GM19025 (cell line): ENCODE results near the gene BLOC1S4.

ENCODE experiments used
- ATAC-seq: cut with Tn5 transposase; IDR thresholded peaks from one replicate; pipeline ENCODE4 v1.9.1; 2021; ENCODE audit warnings: mild to moderate bottlenecking, low read depth, moderate library complexity; ENCODE audit not compliant: unreplicated experiment

The BLOC1S4 gene

DNA sequence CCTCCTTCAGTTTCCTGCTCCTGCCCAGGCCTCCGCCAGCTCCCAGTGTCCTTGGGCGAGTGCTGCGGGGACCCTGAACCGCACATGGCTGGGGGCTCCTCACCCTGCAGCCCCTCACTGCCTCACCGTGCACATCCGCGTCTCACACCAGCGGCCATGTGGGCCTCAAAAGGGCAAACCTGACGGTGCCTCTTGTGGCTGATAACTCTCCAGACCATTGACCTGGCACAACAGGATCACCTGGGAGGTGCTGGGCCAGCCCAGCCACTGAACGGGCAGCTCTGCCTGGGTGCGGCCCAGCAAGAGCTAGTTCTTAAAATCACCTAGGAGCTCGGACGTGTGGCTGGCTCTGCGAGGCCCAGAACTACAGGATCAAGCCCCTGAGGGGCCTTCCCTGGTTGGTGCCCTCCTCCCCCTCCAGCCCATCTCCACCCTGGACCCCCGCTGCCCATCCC lies 26.4 kb upstream of the BLOC1S4 start:
- no peak for ATAC-seq

- no peak for ATAC-seq
These were observed 23.6 kb upstream of the BLOC1S4 start for GRCh38 chr4:6692379-6692778.

DNA sequence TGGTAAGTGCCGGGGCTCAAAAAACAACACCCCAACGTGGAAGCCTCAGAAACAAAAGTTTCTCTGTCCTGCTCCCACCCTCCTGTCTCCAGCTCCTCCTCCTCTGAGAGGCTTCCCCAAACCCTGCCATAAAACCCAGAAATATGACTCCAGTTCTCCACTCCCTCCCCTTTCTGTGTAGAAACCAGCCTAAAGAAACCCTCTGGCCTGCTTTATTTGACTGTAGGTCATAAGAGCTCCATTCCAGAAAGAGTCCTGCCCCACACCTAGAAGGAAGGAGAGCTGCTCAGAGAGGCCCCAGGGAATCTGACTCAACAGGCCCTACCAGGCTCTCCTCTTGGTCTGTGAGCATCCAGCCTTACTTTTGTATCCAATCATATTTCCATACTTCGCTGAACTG lies 23.2 kb upstream of the BLOC1S4 start:
- ATAC-seq = no peak

GRCh38 chr4:6693231-6694176 lies 22.5 kb upstream of the BLOC1S4 start, which contains the start of gene S100P:
Gene S100P, plus strand, starts transcription at chr4:6693878. Its CDS starts 55 bp downstream, at chr4:6693933.
- no peak for ATAC-seq

DNA sequence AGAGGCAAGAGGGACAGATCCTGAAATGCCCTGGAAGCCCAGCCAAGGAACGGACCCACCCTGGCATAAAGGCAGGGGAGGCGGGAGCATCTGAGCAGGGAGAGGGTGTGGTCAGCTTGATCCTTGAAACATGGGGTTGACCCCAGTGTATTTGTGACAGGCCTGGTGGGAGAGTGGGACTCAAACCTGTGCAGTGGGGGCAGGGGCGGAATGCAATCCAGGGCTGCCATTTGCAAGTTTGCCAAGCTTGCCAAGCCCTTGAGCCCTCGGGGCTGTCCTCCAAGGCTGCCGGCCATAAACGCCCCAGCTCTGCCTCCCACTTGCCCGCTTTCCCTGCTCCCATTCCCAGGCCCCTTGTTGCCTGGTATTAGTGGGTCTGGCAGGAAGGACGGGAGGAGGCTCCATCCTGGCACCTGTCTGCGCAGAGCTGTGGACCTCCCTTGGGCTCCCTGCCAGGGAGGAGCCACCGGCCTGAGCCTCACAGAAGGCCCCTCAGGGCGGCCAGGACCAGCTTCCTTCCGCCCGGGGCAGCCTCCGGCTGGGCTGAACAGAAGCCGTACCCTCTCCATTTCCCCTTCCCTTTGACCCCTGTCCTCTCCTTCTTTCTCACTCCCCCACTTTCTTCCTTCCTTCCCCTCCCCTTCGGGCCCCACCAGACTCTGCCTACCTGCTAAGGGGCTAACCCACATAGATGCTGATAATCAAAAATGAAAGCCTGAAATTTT lies 21.6 kb upstream of the BLOC1S4 start:
- ATAC-seq = no peak

DNA sequence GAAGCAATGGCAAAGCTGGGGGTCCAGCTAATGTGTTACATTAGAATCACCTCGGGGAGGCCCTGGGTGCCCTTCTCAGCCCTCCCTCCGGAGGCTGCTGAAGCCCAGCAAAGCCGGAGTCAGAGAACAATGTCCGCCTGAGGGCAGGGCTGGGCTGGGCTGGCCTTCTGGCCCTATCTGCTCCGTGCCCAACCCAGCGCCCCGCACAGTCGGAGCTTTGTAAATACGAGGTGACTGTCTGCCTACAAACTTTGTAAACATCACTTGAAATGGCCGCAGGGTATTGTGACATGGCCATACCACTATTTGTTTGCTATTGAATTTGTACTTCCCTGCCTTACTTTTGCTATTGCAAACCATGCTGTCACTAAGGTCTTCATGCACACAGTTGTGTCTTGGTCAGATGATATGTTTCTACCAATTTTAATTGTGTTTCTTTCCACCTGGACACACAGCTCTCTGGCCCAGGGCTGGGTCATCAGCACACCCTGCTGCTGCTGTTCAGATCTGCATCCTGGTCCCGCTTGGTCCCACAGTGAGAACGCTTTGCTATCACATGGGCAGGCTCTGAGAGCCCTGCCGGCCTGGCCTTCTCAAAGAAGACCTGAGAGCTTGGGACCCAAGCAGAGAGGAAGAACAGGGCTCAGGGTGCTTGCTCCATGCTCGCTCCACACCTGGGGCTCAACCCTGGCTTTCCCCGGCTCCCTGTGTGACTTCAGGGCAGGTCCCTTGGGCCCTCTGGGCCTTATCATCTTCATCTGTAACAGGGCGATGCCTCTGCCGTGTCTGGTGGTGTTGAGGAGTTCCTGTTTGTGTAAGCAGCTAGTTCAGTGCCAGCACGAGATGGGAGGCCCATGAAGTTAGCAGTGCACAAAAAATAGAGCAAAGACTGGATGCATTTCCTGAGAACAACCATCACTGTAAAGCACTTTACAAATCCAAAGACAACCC lies 20.0 kb upstream of the BLOC1S4 start:
- ATAC-seq = peak; percentile 51

GRCh38 chr4:6696611-6697010 lies 19.4 kb upstream of the BLOC1S4 start:
- peak; percentile 26 for ATAC-seq

- ATAC-seq = no peak
These were observed 18.8 kb upstream of the BLOC1S4 start for GRCh38 chr4:6697131-6697530.

DNA sequence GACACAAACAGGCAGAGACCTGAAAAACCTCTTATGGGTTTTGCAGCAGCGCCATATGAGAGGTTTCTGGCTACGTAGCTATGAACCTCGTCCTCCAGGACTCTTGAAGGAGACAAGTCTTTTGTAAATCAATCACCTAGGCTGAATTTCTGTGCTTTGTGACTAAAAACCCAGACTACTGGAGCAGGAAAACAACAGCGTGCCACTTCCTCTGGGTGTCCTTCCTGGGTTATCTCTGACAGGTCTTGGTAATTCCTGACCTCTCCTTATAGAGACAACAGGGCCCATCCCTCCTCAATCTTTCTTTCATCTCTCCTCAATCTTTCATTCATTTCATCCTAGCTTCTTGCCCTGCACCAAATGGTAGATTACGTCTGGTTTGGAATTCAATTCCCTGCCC lies 16.6 kb upstream of the BLOC1S4 start:
- ATAC-seq = no peak

GRCh38 chr4:6699903-6700302 lies 16.1 kb upstream of the BLOC1S4 start:
- ATAC-seq = no peak

GRCh38 chr4:6701371-6701770 lies 14.6 kb upstream of the BLOC1S4 start:
- no peak for ATAC-seq

DNA sequence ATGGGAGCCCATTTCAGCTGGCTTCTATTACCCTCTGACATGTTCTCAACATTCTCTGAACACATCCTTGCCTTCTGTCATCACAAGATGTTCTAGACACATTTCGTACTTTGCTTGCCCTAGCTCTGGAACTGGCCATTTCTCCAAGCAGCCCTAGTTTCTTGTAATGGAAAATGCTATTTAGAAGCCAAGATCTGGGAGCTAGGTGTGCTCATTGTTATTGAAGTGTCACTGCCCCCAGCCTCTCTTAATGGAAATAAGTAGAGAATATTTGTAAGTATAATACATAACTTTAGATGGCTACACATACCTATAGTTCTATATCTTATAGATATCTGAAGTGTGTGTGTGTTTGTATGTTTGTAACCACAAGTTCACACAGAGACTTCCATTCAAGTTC lies 13.2 kb upstream of the BLOC1S4 start:
- ATAC-seq = no peak

- ATAC-seq = no peak
These were observed 12.2 kb upstream of the BLOC1S4 start for GRCh38 chr4:6703786-6704185.

DNA sequence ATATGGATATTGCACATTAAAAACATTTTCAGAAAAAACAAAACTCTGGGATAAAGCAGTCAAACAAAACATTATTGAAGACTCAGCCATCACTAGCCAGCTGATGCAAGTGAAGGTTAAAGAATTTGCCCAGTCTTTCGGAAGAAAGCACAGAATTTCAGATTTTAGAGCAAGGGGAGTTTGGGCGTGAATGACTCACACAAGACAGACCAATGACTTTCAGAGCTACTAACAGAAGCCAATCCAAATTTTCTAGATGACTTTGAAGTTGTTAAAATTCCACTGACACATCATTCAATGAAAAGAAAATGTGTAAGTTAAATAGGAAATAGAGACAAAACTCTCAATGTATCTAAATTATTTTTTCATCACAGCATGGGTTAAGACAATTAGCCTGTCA lies 10.3 kb upstream of the BLOC1S4 start:
- ATAC-seq = no peak

DNA sequence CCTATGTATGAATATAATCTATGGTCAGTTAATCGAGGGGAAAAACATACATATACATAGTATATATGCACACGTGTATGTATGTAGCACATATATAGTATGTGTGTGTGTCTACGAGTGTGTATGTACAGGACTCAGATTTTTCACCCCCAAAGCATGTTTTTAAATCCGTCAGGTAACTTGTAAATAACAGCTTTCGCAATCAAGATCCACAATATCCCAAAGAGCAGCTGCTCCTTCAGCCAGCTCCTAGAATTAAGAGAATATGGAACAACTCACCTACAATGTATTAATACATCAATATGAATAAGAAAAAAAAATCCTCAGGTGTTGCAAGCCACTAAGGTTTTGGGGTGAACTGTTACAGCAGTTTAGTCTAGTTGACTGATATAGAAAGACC lies 9.8 kb upstream of the BLOC1S4 start:
- no peak for ATAC-seq

DNA sequence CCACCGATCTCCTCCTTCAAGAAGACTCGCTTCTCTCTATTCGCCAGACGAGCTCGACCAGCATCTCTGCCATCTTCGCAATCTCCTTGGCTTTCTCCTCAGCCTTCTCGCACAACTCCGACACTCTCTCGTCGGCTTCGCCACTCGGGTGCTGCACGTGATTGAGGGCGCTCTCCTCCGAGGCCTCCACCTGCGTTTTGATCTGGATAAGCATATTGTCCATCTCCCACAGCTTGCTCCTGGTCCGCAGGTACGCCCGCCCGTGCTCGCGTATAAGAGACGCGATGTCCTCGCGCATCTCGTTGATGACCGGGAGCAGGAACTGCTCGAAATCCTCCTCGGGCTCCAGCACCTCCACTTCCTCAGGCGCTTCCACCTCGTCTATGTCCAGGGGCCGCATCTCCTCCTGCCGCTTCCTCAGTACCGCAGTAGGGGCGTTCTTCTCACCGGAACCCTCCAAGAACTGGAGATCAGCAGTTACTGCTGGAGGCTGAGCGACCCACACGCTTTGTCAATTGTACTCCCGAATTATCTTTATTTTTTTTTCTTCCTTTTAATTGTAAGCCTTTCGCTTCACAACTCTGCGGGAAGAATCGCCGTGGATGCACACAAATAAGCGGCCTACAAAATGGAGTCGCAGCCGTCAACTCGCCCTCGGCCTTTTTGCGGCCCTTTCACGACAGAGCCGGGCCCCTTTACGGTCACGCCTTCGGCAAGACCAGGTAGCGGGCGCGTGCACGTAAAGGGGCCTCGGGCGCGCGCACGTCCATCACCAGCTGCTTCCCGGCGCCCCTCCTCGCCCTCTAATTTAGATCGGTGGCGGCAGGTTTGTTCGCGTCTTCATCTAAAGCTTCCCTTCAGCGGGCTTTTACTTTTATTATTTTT lies 6.5 kb upstream of the BLOC1S4 start, which contains the start of gene MRFAP1L1:
MRFAP1L1 (minus strand) TSS at position 636 of the 885 bp plus-strand sequence; CDS start at position 400, 236 bp downstream.
- ATAC-seq = peak; percentile 70

DNA sequence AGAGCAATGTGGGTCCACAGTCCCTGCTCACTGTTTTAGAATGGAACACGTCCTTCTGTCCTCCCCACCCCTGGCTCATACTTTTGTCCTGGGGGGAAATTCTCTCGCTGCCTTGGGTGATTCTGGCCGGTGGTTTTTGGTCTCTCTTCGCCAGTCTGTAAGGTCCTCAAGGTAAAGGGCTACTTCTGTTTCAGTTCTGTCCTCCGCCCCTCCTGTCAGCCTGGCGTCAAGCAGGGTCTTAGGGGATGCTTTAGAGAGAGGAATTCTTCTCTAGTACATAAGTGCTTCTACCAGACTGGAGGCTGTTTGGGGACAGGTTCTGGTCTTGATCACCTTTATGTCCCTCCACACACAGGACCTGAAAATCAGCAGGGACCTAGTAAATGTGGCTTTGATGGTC lies 5.7 kb upstream of the BLOC1S4 start:
- no peak for ATAC-seq

DNA sequence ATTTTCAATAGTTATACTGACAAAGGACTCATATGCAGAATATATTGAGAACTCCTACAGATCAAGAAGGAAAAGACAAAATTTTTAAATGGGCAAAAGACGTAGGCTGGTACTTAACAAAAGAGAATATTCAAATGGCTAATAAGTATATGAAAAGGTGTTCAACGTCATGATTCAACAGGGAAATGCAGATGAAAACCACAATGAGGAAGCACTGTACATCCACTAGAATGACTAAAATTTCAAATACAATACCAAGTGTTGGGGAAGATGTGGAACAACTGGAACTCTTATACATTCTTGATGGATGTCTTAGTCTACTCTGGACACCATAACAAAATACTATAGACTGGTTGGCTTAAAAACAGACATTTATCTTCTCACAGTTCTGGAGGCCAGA lies 5.0 kb upstream of the BLOC1S4 start:
- no peak for ATAC-seq

DNA sequence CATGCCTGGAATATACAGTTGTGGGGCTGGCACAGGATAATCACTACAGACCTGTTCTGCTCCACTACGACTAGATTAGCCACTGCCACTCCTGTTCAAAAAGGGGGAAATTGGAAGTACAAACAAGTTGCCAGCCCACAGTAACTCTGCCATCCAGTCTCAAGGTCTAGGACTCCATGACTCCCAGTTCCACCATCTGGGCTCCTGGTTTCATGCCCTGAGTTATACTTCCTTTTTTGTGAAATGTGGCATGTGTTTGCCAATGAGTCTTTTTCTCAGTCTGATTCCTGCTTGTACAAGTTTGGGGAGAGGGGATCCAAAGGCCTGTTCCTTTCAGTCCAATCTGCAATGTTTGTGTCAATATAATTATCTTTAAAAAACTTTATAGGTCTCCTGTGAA lies 1.0 kb upstream of the BLOC1S4 start:
- no peak for ATAC-seq
